GM21529 (cell line): ENCODE measurements around the gene NF2.
"Not testable (repeated sequence)": the region's sequence is repeated elsewhere in the genome, so short reads cannot be mapped to it uniquely, and the experiment has no call there.

Experiments used
- ATAC-seq: cut with Tn5 transposase; IDR thresholded peaks from one replicate; pipeline ENCODE4 v1.9.1; 2021; ENCODE audit not compliant: unreplicated experiment

Gene NF2

DNA sequence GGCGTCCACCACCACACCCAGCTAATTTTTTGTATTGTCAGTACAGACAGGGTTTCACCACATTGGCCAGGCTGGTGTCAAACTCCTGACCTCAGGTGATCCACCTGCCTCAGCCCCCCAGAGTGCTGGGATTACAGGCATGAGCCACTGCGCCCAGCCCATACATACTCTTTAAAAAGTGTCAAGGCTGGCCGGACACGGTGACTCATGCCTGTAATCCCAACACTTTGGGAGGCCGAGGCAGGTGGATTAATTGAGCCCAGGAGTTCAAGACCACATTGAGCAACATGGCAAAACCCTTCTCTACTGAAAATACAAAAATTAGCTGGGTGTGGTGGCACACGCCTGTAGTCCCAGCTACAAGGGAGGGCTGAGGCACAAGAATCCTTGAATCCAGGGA is 9.0 kb upstream of the NF2 start:
- not testable (repeated sequence) for ATAC-seq

DNA sequence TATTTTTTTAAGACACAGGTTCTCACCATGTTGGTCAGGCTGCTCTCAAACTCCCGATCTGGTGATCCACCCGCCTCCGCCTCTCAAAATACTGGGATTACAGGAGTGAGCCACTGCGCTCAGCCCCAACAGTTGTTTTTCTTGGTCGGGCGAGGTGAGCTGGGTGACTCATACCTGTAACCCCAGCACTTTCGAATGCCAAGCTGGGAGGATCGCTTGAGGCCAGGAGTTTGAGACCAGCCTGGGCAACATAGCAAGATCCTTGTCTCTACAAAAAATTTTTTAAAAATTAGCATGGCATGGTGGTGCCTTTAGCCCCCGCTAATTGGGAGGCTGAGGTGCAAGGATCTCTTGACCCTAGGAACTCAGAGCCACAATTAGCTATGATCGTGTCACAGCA is 7.0 kb upstream of the NF2 start:
- ATAC-seq: no peak

DNA sequence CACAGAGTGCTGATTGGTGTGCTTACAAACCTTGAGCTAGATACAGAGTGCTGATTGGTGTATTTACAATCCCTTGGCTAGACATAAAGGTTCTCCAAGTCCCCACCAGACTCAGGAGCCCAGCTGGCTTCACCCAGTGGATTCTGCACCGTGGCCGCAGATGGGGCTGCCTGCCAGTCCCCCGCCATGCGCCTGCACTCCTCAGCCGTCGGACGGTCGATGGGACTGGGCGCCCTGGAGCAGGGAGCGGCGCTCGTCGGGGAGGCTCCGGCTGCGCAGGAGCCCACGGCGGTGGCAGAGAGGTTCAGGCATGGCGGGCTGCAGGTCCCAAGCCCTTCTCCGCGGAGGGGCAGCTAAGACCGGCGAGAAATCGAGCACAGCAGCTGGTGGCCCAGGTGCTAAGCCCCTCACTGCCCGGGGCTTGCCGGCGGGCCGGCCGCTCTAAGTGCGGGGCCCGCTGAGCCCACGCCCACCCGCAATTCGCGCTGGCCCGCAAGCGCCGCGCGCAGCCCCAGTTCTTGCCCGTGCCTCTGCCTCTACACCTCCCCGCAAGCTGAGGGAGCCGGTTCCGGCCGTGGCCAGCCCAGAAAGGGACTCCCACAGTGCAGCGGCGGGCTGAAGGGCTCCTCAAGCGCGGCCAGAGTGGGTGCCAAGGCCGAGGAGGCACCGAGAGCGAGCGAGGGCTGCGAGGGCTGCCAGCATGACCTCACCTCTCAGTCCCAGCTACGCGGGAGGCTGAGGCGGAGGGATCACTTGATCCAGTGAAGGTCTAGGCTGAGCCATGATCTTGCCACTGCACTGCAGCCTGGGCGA is 5.4 kb upstream of the NF2 start:
- ATAC-seq: not testable (repeated sequence)

DNA sequence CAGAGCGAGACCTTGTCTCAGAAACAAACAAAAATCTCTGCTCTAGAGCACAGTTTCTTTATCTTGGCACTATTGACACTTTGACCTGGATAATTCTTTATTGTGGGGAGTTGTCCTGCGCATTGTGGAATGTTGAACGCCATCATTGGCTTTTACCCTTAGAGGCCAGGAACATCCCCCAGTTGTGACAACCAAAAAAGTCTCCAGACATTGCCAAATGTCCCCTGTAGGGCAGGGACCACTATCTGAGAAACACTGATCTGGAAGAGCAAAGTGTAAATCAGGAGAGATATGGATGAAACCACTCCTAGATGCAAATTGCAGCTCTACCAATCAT is 4.8 kb upstream of the NF2 start:
- no peak for ATAC-seq

DNA sequence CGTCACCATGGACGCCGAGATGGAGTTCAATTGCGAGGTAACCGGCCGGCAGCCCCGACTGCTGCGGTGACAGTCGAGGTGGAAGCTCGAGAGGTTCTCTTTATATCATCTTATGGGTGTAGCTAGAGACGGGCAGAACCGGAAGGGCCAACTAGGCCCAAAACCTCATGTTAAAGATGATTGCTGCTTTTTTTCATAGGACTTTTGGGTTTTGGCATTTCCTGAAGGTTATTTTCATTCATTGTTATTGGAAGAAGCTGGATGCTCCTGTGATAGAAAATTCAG is 585 bp downstream of the NF2 start:
- no peak for ATAC-seq

DNA sequence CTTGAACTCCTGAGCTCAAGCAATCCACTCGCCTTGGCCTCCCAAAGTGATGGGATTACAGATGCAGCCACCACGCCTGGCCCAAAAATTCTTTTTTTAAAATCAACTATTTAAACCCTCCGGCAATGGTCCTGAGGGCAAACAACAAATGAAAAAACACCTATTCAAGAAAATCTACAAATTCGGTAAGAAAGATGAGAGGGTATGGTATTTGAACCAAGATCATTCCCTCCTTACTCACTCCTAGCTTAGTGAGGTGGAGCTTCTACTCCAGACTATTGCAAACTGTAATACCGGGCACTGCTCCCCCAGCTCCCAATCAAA is 2.1 kb downstream of the NF2 start:
- ATAC-seq: no peak

DNA sequence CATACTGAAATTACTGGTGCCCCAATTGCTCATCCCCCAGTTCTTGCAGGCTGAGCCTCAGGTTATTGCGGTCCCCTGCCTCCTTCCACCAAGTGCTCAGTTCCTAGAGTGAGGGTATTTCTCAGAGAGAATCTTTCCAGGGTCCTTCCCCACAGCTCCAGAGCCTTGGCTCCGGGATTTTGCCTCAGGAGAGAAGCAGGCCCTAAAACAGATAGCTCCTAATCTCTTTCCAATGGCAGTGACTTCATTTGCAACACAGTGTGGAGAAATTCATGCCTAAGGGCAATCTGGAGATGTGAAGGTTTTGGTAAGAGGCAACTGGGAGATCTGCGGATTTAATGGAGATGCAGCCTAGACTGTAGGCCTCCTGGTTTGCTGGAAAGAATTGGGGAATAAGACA is 2.9 kb downstream of the NF2 start:
- no peak for ATAC-seq

DNA sequence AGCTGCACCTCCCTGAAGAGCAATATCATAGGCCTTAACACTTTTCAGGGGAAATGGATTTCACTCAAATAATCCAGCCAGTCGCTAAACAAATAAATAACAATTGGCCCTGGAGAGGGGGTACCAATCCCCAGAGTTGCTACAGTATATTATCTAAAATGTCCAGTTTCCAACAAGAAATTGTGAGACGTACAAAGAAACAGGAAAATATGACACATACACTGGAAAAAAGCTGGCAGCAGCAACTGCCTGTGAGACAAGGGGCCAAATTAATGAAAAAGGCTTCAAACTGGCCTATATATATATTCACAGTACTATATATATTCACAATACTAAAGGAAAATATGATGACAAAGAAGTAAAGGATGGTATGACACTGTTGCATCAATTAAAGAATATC is 4.0 kb downstream of the NF2 start:
- ATAC-seq: no peak

DNA sequence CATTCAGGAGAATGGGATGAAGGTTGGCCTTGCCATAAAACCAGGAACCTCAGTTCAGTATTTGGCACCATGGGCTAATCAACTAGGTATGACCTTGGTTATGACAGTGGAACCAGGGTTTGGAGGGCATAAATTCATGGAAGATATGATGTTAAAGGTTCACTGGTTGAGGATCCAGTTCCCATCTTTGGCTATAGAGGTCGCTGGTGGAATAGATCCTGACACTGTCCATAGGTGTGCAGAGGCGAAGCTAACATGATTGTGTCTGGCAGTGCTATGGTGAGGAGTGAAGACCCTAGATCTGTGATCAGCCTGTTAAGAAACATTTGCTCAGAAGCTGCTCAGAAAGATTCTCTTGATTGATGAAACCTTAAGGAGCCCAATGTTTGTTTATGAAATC is 5.7 kb downstream of the NF2 start:
- no peak for ATAC-seq

DNA sequence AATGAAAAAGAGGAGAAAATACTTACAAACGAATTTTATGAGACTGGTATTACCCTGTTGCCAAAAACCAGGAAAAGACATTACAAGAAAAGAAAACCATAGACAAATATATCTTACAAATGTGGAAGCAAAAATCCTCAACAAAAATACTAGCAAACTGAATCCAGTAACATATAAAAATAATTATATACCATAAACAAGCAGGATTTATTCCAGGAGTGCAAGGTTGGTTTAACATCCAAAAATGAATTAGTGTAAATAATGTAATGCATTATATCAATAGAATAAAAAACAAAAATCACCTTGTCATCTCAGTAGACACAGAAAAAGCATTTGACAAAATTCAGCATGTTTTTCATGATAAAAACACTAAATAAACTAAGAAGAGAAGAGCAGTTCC is 7.3 kb downstream of the NF2 start:
- no peak for ATAC-seq

DNA sequence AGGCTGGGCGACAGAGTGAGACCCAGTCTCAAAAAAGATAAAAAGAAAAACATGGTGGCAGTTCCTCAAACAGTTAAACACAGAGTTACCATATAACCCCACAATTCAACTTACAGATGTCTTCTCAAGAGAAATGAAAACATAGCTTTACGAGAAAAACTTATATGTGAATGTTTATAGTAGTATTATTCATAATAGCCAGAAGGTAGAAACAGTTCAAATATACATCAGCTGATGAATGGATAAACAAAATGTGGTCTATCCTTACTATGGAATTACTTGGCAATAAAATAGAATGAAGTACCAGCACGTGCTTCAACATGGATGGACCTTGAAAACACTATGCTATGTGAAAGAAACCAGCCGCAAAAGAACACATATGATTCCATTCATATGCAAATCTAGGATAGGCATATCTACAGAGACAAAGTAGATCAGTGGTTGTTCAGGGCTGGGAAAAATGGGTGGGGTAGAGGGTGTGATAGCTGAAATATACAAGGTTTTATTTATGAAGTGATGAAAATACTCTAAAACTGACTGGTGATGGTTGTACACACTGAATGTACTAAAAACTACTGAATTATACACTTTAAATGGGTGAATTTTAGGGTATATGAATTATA is 12.4 kb downstream of the NF2 start:
- ATAC-seq: no peak

DNA sequence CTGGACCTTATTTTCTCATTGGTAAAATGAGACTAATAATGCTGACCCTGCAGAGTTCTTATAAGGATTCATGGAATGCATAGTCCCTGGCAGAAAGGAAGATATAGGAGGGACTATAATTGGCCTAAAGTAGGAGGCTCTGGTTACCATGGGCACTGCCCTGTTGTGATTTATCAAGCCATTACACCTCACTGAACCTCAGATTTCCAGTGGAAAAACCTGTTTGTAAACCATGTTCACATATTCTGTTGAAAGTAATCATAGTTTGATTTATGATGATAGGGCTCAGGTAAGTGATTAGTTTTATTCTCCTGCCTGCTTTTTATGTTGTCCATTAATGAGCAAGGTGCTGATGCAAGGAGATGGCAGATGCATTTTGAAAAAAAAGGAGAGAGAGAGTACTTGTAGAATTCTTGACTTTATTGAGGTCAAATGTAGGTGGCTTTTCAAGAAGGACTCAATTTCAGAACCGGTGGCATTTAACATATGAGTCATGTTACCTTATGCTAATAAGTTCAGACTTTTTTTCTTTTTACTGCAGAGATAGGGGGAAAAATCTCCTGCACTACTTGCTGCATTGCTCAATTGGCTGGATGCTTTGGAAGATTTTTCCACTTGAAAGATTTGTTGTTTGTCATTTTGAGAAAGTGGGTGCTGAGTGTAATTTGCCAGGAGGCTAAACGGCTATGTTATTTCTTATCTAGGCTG is 14.6 kb downstream of the NF2 start:
- ATAC-seq: no peak

DNA sequence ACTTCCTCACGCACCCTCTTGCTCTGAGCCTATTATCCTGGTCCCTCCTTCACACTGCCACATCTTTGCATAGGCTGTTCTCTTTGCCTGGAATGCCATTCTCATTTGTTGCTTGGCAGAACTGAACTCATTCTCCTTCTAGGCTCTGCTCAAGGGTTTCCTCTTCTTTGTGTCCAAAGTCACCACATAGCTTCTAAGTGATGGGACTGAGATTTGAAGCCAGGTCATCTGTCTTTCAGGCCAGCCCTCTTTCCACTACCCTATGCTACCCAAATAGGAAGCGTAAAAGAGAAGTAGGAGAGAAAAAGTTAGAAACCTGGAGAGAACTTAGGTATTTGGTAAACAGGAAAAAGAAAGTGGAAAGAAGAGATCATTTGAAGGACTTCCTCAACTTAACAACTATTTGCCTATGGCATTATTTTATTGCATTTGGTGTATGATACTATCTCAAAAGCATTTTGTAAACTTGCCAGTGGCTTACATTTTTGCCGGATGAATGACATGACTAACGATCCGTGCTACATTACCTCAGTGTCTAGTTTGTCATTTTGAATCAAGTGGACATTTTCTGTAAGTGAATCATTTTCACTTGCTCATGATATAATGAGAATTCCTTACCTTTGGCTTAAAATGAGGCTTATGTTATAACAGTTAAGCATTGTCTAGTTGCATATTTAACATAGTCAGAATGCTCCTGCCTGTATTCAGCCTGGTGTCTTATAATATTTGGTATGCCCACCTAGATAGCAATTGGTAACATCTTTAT is 18.5 kb downstream of the NF2 start:
- no peak for ATAC-seq

DNA sequence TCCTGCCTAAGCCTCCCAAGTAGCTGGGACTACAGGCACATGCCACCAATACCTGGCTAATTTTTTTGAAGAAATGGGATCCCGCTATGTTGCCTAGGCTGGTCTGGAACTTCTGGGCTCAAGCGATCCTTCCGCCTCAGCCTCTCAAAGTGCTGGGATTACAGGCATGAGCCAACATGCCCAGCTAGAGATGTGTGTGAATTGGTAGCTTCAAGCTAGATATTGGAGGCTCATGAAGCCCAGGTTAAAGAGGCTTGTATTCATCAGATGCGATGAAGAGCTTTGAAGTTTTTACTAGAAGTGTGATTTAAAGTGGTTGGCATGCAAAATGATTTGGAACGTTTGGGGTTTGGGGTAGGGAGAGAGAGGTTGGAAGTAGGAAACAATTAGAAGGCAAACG is 19.6 kb downstream of the NF2 start:
- no peak for ATAC-seq

DNA sequence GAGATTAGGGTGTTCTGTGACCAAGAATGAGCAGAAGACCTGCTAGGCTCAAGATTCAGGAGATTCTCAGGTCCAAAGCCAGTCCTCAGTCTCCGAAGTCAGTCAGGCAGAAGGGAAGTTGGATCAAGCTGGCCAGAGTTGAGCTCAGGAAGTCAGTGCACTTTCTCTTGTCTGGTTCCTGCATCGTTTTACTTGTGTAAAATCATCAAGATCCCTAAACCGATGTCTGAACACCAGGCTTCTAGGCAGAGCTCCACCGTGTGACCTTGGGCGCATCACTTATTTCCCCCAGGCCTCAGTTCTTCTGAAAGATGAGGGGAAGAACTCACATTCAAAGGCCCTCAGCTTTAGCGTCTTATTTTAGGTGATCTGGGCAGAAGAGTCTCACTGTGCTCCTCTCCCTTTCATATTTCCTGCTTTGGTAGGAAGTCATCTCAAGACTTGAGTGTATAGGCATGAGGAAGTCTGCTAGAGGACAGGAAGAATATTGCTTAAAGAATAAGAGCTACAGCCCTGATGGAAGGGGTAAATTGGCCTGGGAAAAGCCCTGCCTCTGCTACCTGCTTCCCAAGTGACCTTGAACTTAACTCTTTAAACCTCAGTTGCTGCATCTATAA is 20.2 kb downstream of the NF2 start:
- ATAC-seq: no peak

DNA sequence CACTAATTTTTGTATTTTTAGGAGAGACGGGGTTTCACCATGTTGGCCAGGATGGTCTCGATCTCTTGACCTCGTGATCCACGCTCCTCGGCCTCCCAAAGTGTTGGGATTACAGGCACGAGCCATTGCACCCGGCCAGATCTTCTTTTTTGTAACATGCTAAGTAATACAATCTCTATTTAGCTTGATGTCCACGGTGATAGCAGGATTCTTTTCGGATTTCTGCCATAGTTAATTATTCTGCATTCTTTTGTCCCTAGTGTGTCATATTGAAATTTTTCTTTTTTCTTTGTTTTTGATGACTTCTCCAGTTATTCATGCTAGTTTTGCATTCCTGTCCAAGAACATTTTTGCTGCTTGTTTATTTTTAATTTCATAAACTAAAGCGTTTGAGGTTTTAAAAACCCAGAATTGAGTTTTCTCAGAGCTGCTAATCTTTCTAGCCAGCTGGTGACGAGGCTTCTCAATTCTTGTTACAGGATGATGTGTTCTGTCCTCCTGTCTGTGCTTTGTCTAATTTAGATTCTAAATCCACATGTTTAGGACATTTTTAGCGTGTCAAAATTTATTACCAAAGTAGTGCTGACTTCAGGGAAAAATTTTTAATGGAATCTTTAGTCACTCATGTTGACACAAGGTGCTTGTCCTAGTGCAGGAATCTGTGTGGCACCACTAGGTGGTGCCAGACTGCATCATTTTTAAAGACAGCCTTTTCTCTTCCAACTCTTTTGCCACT is 21.8 kb downstream of the NF2 start:
- no peak for ATAC-seq

DNA sequence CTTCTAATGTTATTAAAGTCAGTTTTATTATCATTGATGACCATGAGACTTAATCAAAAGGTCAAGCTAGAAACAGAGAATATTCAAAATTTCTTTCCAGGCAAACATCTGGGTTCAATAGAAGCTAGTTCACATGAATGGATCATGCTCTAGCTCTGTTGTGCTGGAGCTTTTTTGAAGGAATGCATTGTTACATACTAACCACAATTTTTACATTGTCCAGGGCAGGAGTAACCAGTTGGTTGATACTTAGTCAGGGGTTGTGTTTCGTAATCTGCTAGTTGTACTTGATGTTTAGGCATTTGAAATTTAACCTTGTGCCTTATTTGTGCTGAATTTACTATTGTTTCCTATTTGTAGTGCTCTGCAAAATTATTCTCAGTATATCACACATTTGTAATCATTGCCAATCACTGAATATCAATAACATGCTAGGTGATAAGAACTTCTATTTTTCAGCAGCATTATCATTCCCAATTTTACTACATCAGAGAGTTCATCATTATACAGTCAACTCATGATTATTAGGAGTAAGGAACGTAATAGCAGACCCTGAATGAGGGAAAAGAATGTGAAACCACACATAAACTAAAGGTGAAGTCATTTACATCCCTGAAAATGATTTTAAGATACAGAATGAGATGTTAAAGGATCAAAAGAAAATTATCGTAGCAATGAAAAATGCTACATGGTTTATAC is 23.2 kb downstream of the NF2 start:
- ATAC-seq: no peak

DNA sequence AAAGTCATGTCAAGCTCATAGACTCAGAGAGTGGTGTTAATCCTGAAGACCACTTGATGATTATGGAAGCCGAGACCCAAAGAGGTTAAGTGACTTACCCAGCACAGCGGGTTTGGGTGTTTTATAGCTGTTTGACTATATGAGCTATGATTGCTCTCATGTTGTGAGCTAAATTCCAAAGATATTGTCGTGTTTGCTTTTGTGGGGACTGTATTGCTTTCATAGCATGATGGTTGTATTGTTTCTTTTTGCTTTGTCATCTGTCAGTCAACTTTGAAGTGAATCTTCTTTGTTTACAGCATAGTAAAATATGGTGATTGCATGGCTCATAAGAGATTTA is 23.7 kb downstream of the NF2 start:
- no peak for ATAC-seq

DNA sequence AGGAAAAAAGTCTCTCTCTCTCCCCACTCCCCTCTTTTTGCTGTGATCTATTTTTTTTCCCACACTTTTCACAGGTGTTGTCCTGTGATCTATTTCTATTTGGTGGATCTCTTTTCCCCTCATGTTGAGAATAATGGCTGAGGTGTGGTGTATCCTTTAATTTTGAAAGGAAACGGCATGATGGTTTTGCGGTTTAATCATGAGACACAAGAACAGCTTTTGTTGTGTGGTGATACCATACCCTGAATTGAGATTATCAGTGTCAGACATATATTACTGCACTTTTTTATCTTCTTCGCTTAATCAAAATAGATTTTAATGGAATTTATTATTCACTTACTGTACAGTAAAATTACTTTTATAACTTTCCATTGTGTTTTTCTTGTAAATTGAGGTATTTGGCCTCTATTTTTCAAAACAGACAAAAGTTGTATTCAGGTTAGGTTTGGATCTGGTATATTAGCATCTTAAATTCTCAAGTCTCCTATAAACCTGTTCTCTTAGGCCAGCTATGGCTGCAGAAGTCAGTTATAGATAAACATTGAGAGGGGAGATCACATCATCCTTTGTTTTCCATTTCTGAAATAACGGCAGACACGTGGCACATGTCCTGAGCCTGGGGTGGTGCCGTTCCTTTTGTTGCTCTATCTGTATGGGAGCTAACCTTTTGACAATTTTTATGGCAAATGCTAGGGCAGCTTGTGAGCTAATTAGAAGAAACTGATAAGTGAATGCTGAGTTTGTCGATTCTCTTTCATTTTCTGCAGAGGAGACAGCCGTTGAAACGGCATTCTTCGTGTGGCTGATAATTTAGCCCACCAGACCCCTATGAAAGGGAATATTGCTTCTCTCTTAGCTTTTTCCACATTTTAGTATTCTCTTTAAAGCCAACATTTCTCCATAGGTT is 25.8 kb downstream of the NF2 start:
- ATAC-seq: no peak
